BJ (cell line): ENCODE results near the gene SLC27A6. TPM values are rescaled to one million over a fixed set of nuclear protein-coding genes. Genes with fewer than 3 reads are reported as not detected.

Experiments used
- CTCF ChIA-PET: fragments of 350-600 bp; formaldehyde crosslinking; extraction: SDS; loops from one replicate; lab custom pipeline; 2021; ENCODE audit warnings: antibody characterized with exemption, inconsistent platforms; lab: Yijun Ruan, JAX
- POLR2A ChIA-PET: fragments of 300-600 bp; sonication (Branson Sonifier 250); formaldehyde crosslinking; extraction: SDS; loops from one replicate; lab custom pipeline; 2021; ENCODE audit warnings: antibody characterized with exemption; lab: Charles Lee
- DNase-seq: peaks from one replicate; pipeline ENCODE4 v3.0.0-alpha.2; 2011; ENCODE audit warnings: low read depth
- H3K27me3 ChIP-seq: 2 replicates; pipeline ENCODE4 v1.6.0; 2011; ENCODE audit warnings: low read length; ENCODE audit not compliant: control insufficient read depth, insufficient read depth
- H3K36me3 ChIP-seq: 2 replicates; pipeline ENCODE4 v1.5.1; 2011; ENCODE audit warnings: low read length; ENCODE audit not compliant: control insufficient read depth, insufficient read depth
- H3K4me3 ChIP-seq: 2 replicates; pipeline ENCODE4 v1.5.1; 2011; ENCODE audit warnings: low read depth, mild to moderate bottlenecking, control low read depth, low read length
- polyA minus RNA-seq: library from RNA; depleted of rRNA, polyadenylated mRNA; stranded (reverse); fragments of >200 nt; gene quantifications from 2 replicates; pipeline ENCODE4 v1.2.3, GENCODE V29; 2011; rRNA and poly(A)+ RNA removed
- polyA plus RNA-seq: library from polyadenylated mRNA; depleted of rRNA; stranded (reverse); fragments of >200 nt; gene quantifications from 2 replicates; pipeline ENCODE4 v1.2.3, GENCODE V29; 2011; rRNA removed
- TF ChIP-seq, protein P1 (sequence below): IDR thresholded peaks from 2 replicates; pipeline ENCODE4 v1.5.1; 2011; ENCODE audit warnings: low read depth, mild to moderate bottlenecking, control low read depth, inconsistent platforms, low read length, moderate library complexity; ENCODE audit not compliant: insufficient read depth

SLC27A6 gene, protein sequence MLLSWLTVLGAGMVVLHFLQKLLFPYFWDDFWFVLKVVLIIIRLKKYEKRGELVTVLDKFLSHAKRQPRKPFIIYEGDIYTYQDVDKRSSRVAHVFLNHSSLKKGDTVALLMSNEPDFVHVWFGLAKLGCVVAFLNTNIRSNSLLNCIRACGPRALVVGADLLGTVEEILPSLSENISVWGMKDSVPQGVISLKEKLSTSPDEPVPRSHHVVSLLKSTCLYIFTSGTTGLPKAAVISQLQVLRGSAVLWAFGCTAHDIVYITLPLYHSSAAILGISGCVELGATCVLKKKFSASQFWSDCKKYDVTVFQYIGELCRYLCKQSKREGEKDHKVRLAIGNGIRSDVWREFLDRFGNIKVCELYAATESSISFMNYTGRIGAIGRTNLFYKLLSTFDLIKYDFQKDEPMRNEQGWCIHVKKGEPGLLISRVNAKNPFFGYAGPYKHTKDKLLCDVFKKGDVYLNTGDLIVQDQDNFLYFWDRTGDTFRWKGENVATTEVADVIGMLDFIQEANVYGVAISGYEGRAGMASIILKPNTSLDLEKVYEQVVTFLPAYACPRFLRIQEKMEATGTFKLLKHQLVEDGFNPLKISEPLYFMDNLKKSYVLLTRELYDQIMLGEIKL
- polyA plus RNA-seq (0.06 and 0.10 TPM in 2 replicates), polyA minus RNA-seq (0.10 and 0.38 TPM in 2 replicates)

DNA sequence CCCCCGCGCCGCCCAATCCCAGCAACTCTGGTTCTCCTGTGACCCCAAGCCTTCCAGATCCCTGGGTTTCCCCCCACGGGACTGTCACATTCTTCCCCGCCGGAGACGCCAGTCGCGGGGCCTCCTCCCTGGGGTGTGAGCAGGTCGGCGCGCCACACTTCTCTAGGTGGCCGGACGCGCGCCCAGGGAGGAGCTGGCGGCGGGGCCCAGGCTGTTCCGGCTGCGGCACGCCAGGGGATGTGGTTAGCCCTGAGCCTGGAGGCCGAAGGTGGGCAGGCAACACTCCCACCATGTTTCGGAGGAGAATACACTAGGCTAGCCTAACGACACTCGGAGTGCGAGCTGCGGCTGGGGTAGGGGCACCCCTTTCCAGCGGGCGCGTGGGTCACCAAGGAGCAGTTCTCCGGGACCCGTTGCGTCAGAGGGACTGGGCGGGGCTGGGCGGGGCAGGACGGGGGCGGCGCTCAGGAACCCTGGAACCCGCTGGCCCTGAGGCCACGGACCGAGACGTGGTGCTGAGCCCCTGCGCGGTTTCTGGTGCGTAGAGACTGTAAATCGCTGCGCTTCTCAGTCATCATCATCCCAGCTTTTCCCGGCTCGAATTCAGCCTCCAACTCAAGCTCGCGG lies at the start of gene SLC27A6:
TSS of gene SLC27A6 (plus strand) at position 478 of the 627 bp plus-strand sequence. CDS start 650 bp downstream, outside the sequence.
- CTCF ChIA-PET = no interaction called here
- TF ChIP-seq, protein P1, sequence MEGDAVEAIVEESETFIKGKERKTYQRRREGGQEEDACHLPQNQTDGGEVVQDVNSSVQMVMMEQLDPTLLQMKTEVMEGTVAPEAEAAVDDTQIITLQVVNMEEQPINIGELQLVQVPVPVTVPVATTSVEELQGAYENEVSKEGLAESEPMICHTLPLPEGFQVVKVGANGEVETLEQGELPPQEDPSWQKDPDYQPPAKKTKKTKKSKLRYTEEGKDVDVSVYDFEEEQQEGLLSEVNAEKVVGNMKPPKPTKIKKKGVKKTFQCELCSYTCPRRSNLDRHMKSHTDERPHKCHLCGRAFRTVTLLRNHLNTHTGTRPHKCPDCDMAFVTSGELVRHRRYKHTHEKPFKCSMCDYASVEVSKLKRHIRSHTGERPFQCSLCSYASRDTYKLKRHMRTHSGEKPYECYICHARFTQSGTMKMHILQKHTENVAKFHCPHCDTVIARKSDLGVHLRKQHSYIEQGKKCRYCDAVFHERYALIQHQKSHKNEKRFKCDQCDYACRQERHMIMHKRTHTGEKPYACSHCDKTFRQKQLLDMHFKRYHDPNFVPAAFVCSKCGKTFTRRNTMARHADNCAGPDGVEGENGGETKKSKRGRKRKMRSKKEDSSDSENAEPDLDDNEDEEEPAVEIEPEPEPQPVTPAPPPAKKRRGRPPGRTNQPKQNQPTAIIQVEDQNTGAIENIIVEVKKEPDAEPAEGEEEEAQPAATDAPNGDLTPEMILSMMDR = no peak
- no peak for DNase-seq
- H3K36me3 ChIP-seq = no peaks in the 10 kb centered on the region
- H3K27me3 ChIP-seq = no peaks in the 10 kb centered on the region; the same call in 1 of the 2 replicates
- H3K4me3 ChIP-seq = peak within 1 kb of the TSS; percentile 19
- POLR2A ChIA-PET = no interaction called here

DNA sequence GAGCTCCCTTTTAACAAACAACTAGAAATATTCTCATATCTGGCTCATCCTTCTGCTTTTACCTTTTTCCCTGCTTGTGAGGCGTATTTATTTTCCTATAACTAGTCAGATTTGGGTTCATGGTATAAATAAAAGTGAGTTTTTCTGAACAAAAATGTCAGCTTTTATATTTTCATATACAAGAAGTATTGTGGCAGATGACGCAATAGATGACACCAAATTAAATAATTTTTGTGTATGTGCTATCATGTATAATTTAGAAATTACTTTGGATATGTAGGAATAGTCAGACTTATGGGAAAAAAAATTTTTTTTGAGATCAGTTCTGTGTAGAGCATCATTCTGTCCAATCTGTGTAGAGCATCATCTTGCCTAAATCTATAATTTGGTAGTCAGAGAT lies 45.7 kb upstream of the SLC27A6 start:
- no peak for DNase-seq
- TF ChIP-seq, protein P1 = no peak
- H3K36me3 ChIP-seq = no peaks in the 10 kb centered on the region
- ChIA-PET POLR2A (no interaction called here), CTCF (interaction anchor here (1.4 kb wide), 1 partner anchor 14 kb away, joined by 4 read pairs; no protein-coding TSS in a partner anchor)
- no peak overlapping the region for H3K4me3 ChIP-seq
- H3K27me3 ChIP-seq = no peaks in the 10 kb centered on the region

DNA sequence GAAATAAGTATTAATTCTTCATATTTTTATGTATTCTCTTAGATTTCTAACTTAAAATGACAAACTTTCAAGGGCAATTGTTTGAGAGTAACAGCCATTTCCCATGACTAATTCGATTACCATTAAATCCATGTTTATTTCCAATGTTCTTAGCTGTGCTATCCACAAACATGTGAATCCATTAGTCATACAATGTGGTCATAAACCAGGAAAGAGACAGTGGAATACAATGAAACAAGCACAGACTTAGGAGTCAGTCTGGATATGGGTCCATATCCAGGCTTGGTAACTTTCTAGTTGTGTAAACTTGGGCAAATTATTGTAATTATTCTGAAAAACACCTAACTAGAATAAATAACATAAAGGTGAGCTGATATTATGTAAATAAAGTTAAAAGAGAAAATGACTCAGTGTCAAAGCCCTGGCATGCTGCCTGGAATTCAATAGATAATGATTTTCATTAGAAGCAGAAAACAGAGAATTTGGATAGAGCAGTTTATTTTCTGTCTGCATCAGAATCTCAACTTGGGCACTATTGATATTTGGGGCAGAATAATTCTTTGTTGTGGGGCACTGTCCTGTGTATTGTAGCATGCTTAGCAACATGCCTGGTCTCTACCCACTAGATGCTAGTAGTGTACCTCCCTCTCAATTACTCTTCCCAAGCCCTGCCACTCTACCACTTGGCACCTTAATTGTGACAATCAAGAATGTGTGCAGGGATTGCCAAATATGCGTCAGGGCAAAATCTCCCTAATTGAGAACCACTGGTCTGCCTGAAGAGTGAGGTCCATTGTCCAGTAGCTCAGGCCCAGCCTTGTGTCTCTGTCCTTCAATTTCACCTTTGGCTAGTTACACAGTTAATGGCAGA lies 44.7 kb upstream of the SLC27A6 start:
- POLR2A ChIA-PET = no interaction called here
- CTCF ChIA-PET = no interaction called here
- no peaks in the 10 kb centered on the region for H3K36me3 ChIP-seq
- no peaks in the 10 kb centered on the region for H3K27me3 ChIP-seq
- peak; percentile 34 for DNase-seq
- TF ChIP-seq, protein P1 = no peak
- no peak overlapping the region for H3K4me3 ChIP-seq

DNA sequence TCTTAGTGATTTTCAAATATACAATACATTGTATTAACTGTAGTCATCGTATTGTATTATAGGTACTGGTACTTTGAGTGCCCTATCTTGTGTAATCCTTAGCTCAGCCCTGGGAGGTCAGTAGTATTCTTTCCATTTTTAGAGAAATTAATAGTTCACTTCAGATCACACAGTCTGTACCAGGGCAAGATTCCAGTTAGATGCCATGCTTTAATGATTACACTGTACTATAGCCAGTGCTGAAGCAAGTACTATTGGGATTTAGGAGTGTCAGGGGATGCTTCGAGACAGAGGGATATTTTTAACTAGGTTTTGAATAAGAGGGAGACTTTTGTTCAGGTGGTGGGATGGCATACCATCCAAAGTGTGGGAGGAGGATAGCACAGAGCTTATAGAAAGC lies 41.0 kb upstream of the SLC27A6 start:
- H3K36me3 ChIP-seq = no peaks in the 10 kb centered on the region
- H3K4me3 ChIP-seq = no peak overlapping the region
- TF ChIP-seq, protein P1 = no peak
- ChIA-PET CTCF (no interaction called here), POLR2A (no interaction called here)
- no peak for DNase-seq
- H3K27me3 ChIP-seq = no peaks in the 10 kb centered on the region
